GM12878 (cell line): ENCODE data around the gene RSPH1. TPM values are rescaled to one million over a fixed set of nuclear protein-coding genes. Genes with fewer than 3 reads are reported as not detected.

Experiments
- BCL11A ChIP-seq: IDR thresholded peaks from 2 replicates; pipeline ENCODE4 v1.6.1; 2011; ENCODE audit warnings: low read depth, low read length
- BHLHE40 ChIP-seq, 2 experiments: fragments of 450-650 bp in 1 of 2; IDR thresholded peaks; 2 replicates each; pipeline ENCODE4 v1.6.1; 2011 to 2017; ENCODE audit warnings: low read depth in 2 of 2, borderline replicate concordance in 1 of 2, improper control_type of control experiment in 1 of 2, low read length in 1 of 2, mild to moderate bottlenecking in 1 of 2
- CBFB ChIP-seq: IDR thresholded peaks from 2 replicates; pipeline ENCODE4 v1.6.1; 2016; ENCODE audit warnings: antibody characterized with exemption, low read depth
- CREM ChIP-seq: IDR thresholded peaks from 2 replicates; pipeline ENCODE4 v1.6.1; 2014; ENCODE audit warnings: antibody characterized with exemption, low read depth
- E2F8 ChIP-seq: fragments of 450-650 bp; IDR thresholded peaks from 2 replicates; pipeline ENCODE4 v1.6.1; 2018; ENCODE audit warnings: mild to moderate bottlenecking, low read depth, moderate library complexity; ENCODE audit not compliant: partially characterized antibody
- ETV6 ChIP-seq, 2 experiments: fragments of 450-650 bp in 1 of 2; IDR thresholded peaks in 1 of 2; conservative IDR thresholded peaks in 1 of 2; 2 replicates each; pipeline ENCODE4 v1.6.1; 2014; ENCODE audit warnings: antibody characterized with exemption in 1 of 2, borderline replicate concordance in 1 of 2, low read depth in 1 of 2, mild to moderate bottlenecking in 1 of 2, moderate library complexity in 1 of 2
- HDAC2 ChIP-seq: fragments of 200-600 bp; sonication (generic); IDR thresholded peaks from 2 replicates; pipeline ENCODE4 v1.6.1; 2017
- IKZF2 ChIP-seq, 2 experiments: fragments of 450-650 bp; IDR thresholded peaks; 2 replicates each; pipeline ENCODE4 v1.6.1; 2017; ENCODE audit warnings: mild to moderate bottlenecking in 2 of 2, moderate library complexity in 2 of 2
- JUNB ChIP-seq: IDR thresholded peaks from 2 replicates; pipeline ENCODE4 v1.6.1; 2016; ENCODE audit warnings: antibody characterized with exemption, mild to moderate bottlenecking
- MEF2A ChIP-seq: IDR thresholded peaks from 2 replicates; pipeline ENCODE4 v1.6.1; 2011; ENCODE audit warnings: low read depth, mild to moderate bottlenecking, low read length, moderate library complexity; ENCODE audit not compliant: insufficient read depth
- MTA3 ChIP-seq: IDR thresholded peaks from 2 replicates; pipeline ENCODE4 v1.6.1; 2012; ENCODE audit warnings: low read length, inconsistent platforms, borderline replicate concordance
- MXI1 ChIP-seq: fragments of 150-350 bp; IDR thresholded peaks from 2 replicates; pipeline ENCODE4 v1.6.1; 2011; ENCODE audit warnings: low read depth, mild to moderate bottlenecking, inconsistent platforms, low read length, improper control_type of control experiment
- NFIC ChIP-seq: IDR thresholded peaks from 2 replicates; pipeline ENCODE4 v1.6.1; 2012; ENCODE audit warnings: low read depth, mild to moderate bottlenecking, inconsistent platforms, low read length, moderate library complexity
- NFYB ChIP-seq: IDR thresholded peaks from 2 replicates; pipeline ENCODE4 v1.6.1; 2011; ENCODE audit warnings: low read depth, mild to moderate bottlenecking, low read length, improper control_type of control experiment, moderate library complexity; ENCODE audit not compliant: insufficient read depth
- NR2C1 ChIP-seq: fragments of 450-650 bp; IDR thresholded peaks from 2 replicates; pipeline ENCODE4 v1.6.1; 2017; ENCODE audit warnings: antibody characterized with exemption, mild to moderate bottlenecking, moderate library complexity
- NR2F1 ChIP-seq: fragments of 450-650 bp; conservative IDR thresholded peaks from 2 replicates; pipeline ENCODE4 v1.6.1; 2017; ENCODE audit warnings: mild to moderate bottlenecking
- RAD21 ChIP-seq: IDR thresholded peaks from 2 replicates; pipeline ENCODE4 v1.6.1; 2011; ENCODE audit warnings: mild to moderate bottlenecking, low read depth, low read length, moderate library complexity; ENCODE audit not compliant: insufficient read depth
- RAD51 ChIP-seq: fragments of 450-650 bp; IDR thresholded peaks from 2 replicates; pipeline ENCODE4 v1.6.1; 2016; ENCODE audit warnings: moderate library complexity, mild to moderate bottlenecking, inconsistent platforms
- RCOR1 ChIP-seq: conservative IDR thresholded peaks from 2 replicates; pipeline ENCODE4 v1.6.1; 2012; ENCODE audit warnings: low read depth, low read length, improper control_type of control experiment
- RFX5 ChIP-seq: IDR thresholded peaks from 2 replicates; pipeline ENCODE4 v1.6.1; 2011; ENCODE audit warnings: low read depth, low read length, improper control_type of control experiment
- RUNX3 ChIP-seq: IDR thresholded peaks from 2 replicates; pipeline ENCODE4 v1.6.1; 2012; ENCODE audit warnings: low read length, inconsistent platforms
- SKIL ChIP-seq: fragments of 450-650 bp; IDR thresholded peaks from 2 replicates; pipeline ENCODE4 v1.6.1; 2017; ENCODE audit warnings: mild to moderate bottlenecking, low read depth, inconsistent platforms; ENCODE audit not compliant: poor library complexity, severe bottlenecking
- SMAD1 ChIP-seq: fragments of 450-650 bp; IDR thresholded peaks from 2 replicates; pipeline ENCODE4 v1.6.1; 2018; ENCODE audit warnings: mild to moderate bottlenecking, low read depth; ENCODE audit not compliant: partially characterized antibody
- SMARCA5 ChIP-seq: fragments of 450-650 bp; IDR thresholded peaks from 2 replicates; pipeline ENCODE4 v1.6.1; 2017; ENCODE audit warnings: mild to moderate bottlenecking
- SMC3 ChIP-seq: IDR thresholded peaks from 2 replicates; pipeline ENCODE4 v1.6.1; 2011; ENCODE audit warnings: low read length, improper control_type of control experiment, borderline replicate concordance
- STAT3 ChIP-seq: IDR thresholded peaks from 2 replicates; pipeline ENCODE4 v1.6.1; 2011; ENCODE audit warnings: low read depth, low read length, improper control_type of control experiment
- WRNIP1 ChIP-seq: IDR thresholded peaks from 2 replicates; pipeline ENCODE4 v1.6.1; 2011; ENCODE audit warnings: low read depth, low read length, improper control_type of control experiment, borderline replicate concordance
- ZBED1 ChIP-seq: IDR thresholded peaks from 2 replicates; pipeline ENCODE4 v1.6.1; 2016; ENCODE audit warnings: borderline replicate concordance
- ZNF207 ChIP-seq: fragments of 450-650 bp; IDR thresholded peaks from 2 replicates; pipeline ENCODE4 v1.6.1; 2014; ENCODE audit warnings: antibody characterized with exemption, mild to moderate bottlenecking, borderline replicate concordance
- polyA plus RNA-seq, 11 experiments: library from polyadenylated mRNA; depleted of rRNA in 4 of 11; unstranded in 6 of 11; stranded (reverse) in 5 of 11; fragments of >200 nt; fragmentation: Nextera tagmentation in 4 of 11; fragmentation: Illumina TruSeq in 1 of 11; extraction: Ambion mirVana in 4 of 11; extraction: Trizol in 1 of 11; gene quantifications; 1 replicate in 1 of 11; 2 replicates in 10 of 11; pipeline versions ENCODE4 v1.2.1 to v1.2.3, GENCODE V29; 2011 to 2016; ENCODE audit warnings: inconsistent platforms in 2 of 11, missing spikeins in 2 of 11, low read depth in 1 of 11
- total RNA-seq, 4 experiments: library from RNA; depleted of rRNA in 3 of 4; stranded (reverse); fragments of >200 nt in 3 of 4; fragmentation: Illumina TruSeq in 1 of 4; extraction: Trizol in 1 of 4; gene quantifications; 2 replicates each; pipeline versions ENCODE4 v1.2.1 to v1.2.3, GENCODE V29; 2013 to 2021

RSPH1 gene
- total and polyA plus RNA-seq, 10 of the 15 experiments (the other 5 are each of a cell fraction or from before 2014, with no cell fraction given) = 0.11 to 1.4 (median 0.38) TPM

GRCh38 chr21:42524341-42525028, 28.5 kb upstream of the RSPH1 start (continued):
- TF ChIP-seq MTA3 (0 out of 2 replicates have a peak, but pooled peaks have one; percentile 15), CBFB (peak; percentile 76), NFYB (no peak), CREM (peak; percentile 79), ZBED1 (peak; percentile 69; the same call in 1 of the 2 replicates), SMC3 (no peak), BHLHE40 (IDR thresholded peaks at IDR 0.05; ENCODE audit: borderline replicate concordance in 1 of 2, low read depth in 2 of 2, low read length in 1 of 2) (peak; percentile 70 to 91), SMAD1 (peak; percentile 21), NR2F1 (peak; percentile 70; the same call in 1 of the 2 replicates), RAD51 (peak; percentile 96), RFX5 (no peak), SMARCA5 (0 out of 2 replicates have a peak, but pooled peaks have one; percentile 63), HDAC2 (no peak), RUNX3 (peak; percentile 95), JUNB (peak; percentile 58), RCOR1 (no peak), ZNF207 (no peak), IKZF2 (IDR thresholded peaks at IDR 0.05) (peak; percentile 87 to 88), MEF2A (peak; percentile 95), STAT3 (no peak), BCL11A (peak; percentile 49; the same call in 1 of the 2 replicates), NR2C1 (no peak), NFIC (peak; percentile 79; the same call in 1 of the 2 replicates), E2F8 (no peak), RAD21 (no peak), ETV6 (conservative IDR thresholded peaks at IDR 0.05 in 1 of 2, IDR thresholded peaks at IDR 0.05 in 1 of 2; ENCODE audit: borderline replicate concordance in 1 of 2, low read depth in 1 of 2) (peak in 1 of 2 experiments; percentile 44; a peak in 1 of 4 replicates), SKIL (peak; percentile 88), WRNIP1 (no peak), MXI1 (peak; percentile 91)
